Inferior parietal cortex (tissue), 1 donor: ENCODE data around the gene SNX4.

Experiments used
- DNase-seq: peaks from one replicate; pipeline ENCODE4 v3.0.0-alpha.2; 2016; ENCODE audit errors: extremely low spot score

Gene SNX4

GRCh38 chr3:125403789-125404188 is 116.2 kb downstream of the SNX4 start:
- DNase-seq, result no peak

GRCh38 chr3:125402639-125403038 is 117.4 kb downstream of the SNX4 start:
- DNase-seq, result no peak

- no peak for DNase-seq
Measured at GRCh38 chr3:125401402-125401801, 118.6 kb downstream of the SNX4 start.

GRCh38 chr3:125398952-125399351 is 121.0 kb downstream of the SNX4 start:
- DNase-seq, result no peak
